HG02970 (cell line): ENCODE data around the gene REEP1.

Experiments
- ATAC-seq: cut with Tn5 transposase; IDR thresholded peaks from one replicate; pipeline ENCODE4 v1.9.1; 2021; ENCODE audit warnings: mild to moderate bottlenecking, moderate library complexity, moderate number of reproducible peaks; ENCODE audit not compliant: unreplicated experiment, low FRiP score

REEP1 gene

DNA sequence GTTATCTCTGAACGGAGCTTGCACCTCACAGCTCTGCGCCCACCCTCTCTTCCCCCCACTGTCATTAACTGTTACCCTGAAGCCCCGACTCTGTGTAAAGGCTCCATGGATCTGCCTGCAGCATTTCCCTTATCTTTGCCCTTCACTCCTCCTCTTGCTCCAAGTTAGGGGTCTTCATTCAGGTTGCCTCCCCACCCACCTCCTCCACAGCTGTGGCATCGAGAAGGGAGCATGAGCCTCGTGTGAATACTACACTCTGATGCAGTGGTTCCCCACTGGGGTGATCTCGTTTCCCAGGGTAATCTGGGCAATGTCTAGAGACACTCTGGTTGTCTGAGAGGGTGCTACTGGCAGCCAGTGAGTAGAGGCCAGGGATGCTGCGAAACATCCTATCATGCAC, 51.4 kb downstream of the REEP1 start:
- ATAC-seq = no peak

DNA sequence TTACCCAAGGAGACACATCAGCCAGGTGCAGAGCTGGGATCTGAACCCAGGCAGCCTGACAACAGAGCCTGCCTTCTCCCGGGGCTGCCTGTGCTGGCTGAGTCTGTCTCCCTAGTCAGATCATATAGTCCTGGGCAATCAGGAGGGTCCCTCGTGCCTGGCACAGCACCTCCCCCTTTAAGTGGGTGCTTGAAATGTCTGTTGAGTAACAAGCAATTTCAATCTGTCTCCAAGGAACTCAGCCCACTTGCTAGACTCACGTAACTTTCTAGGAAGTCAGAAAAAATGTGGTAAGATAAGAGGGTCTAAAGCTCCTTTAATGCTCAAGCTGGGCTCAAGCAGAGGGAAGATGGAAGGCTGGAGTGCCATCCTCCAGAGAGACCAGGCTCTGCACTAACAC, 51.9 kb downstream of the REEP1 start:
- no peak for ATAC-seq

DNA sequence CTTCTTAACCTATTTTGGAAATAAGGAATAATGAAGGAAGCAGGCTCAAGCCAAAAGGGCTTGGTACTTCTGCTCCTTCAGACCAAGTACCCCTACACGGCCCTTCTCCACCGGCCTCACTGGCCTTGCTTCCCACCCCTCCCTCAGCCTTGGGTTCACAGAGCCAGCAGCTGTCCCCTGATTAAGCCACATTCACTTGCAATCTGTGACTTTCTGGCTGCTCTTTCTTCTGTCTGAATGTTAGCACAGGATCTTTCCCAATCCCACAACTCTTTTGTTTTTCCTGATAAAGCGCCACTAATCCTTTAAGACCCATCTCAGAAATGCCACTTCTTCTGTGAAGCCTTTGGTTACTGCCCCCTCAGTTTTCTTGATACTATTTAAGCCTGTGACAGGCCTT, 52.4 kb downstream of the REEP1 start:
- no peak for ATAC-seq

DNA sequence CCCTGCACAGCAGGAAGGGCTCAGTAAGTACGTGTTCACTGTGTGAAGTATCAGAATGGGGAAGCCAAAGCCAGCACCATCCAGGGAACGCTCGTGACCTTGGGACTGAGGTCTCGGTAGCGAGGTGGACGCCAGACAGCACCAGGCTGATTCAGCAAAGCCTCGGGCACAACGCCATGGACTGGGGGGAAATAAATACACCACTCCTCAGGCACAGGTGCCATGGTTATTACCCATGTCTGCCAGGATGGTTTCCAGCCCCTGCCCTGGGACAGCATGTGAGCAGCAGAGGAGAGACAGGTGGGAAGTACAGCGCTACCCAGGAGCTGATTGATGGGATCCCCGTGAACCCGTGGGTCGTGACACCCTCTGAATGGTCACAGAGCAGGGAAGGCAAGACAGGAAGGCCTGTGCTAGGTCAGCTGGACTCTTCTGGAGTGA, 53.0 kb downstream of the REEP1 start:
- no peak for ATAC-seq

DNA sequence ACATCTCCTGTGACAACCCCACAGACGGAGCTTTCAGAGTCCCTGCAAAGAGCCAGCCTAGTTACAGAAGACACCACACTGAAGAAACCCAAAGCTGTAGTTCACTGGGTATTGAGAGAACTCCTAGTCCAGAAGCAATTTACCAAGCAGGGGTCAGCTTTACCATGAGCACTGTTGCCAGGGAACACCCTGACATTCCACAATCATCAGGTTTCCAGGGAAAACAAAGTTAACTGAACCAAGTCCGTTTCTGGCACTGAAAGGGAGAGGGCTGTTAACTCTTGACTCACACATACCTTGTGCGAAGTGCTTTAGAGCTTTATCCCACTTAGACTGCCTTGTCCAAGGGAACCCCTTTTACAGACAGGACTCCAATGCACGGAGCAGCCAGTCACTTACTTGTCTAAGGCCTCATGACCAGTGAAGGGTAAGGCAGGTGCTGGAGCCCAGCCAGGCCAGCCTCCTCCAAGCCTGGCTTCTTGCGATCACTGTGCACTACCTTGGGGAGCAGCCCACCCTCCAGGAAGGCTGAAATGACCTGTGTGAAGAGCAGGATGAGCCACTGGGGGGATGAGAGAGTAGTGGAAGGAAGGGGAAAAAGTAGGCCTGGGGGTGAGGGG, 53.9 kb downstream of the REEP1 start:
- no peak for ATAC-seq

DNA sequence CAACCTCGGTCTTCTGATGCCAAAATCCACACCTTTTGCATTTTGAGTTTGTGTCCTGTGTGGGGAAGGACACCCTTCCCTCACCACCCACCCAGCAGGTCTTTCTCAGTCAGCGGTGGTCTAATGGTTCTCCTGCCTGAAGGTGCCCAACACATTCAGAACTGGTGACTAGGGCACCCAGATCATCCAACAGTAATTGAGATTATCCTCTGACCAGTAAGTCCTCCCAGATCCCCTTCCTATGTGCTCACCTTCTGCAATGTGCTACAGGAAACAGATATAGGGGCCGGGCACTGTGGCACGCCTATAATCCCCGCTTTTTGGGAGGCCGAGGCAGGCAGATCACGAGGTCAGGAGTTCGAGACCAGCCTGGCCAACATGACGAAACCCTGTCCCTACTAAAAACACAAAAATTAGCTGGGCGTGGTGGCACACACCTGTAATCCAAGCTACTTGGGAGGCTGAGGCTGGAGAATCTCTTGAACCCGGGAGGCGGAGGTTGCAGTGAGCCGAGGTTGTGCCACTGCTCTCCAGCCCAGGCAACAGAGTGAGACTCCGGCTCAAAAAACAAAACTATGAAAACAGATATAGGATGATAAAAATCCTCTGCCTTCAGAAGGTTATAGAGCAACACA, 56.2 kb downstream of the REEP1 start:
- no peak for ATAC-seq

DNA sequence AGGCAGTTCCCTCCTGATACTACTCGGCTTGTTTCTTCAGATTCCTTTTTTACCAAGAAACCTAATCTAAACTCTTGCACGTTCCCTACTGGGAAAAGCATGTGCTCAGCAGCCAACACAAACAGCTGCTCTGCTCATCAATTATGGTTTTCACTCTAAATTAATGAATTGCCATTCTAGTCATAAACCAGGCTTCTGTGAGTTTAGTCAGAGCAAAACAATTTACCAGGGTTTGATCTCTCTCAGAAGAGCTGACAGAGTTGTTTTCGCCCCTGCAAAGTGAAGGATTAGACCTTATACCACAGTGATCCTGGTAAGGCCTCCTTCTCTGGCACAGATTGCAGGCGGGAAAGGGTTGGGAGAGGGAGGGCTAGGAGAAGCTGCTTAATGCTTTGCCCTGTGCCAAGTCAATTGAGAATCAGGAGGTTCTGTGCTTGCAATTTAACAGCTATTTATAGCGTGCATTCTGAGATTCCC, 57.2 kb downstream of the REEP1 start:
- ATAC-seq = no peak

DNA sequence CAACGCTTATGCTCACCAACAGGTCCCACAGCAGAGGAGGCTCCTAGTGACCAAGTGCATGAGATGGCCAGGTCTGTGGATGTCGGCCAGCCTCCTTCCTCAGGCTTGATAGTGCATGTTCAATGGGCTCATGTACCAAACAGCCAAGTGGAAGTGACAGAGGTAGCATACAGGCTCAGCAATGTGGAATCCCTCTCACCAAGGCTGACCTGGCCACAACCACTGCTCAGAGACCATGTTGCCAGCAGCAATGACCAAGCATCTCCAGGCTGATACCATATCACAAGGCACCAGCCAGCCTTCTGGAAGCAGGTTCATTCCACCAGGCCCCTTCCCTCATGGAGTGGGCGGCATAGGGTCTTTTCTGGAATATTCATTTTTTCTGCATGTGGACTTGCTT, 61.5 kb downstream of the REEP1 start:
- ATAC-seq = no peak

DNA sequence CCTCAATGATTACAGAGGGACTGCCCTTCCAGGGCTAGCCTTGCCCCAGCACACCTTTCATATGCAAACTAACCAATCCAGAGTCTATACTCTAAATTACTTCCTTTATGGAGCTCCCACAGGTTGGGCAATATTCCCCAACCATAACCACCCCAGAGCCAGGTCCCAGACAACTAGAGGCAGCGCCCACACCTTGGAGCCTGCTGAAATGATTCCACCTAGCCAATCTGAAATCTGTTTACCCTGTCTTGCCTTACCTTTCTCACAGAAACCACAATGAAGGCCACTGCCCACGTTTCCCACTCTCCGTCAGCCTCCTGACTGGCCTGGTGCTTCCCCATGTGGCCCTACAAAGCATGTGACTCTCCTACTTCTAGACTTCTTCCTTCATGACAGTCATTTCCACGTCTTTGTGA, 62.0 kb downstream of the REEP1 start:
- no peak for ATAC-seq

DNA sequence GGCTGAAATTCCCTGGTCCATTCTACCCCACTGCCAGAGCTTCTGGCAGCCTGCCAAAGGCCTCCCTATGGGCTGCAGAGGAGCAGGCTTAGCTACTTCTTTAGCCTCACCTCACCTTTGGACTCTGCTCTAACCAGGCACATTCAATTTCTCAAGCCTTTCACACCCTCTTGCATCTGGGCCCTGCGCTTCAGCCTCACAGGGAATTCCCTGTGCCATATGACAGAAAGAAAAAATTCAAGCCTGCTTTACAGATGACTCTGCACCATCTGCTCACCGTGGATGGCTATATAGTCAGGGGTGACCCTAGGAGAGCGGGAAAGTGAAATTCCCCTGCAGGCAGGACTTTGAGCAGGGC, 62.5 kb downstream of the REEP1 start:
- ATAC-seq = no peak

DNA sequence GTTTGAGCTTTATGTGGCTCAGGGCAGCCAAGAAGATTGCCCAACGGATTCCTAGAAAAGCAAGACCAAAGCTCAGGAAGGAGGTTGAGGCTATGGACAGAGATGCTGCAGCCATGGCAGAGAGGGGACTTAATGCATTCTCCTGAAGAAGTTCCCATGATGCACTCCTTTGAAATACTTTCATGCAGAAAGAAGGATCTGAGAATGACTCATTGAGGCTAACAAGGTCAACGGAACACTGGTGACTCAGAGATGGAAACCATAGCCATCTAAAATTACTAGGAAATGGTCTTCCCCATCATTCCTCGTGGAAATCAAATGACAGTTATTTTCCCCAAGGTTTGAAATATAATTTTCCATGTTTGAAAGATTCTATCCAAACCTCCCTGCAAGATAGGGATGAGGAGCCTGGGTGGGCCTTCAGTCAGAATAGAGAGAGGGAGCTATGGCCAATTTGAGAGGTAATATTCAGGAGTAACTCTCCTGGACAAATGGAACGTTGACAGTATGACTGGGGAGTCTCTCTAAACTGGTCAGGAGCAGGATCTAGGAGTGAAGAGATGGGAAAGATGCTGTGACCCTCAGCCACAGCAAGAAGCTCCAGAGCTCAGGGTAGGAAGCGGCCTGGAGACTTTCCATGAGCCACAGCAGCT, 63.0 kb downstream of the REEP1 start:
- ATAC-seq = no peak

DNA sequence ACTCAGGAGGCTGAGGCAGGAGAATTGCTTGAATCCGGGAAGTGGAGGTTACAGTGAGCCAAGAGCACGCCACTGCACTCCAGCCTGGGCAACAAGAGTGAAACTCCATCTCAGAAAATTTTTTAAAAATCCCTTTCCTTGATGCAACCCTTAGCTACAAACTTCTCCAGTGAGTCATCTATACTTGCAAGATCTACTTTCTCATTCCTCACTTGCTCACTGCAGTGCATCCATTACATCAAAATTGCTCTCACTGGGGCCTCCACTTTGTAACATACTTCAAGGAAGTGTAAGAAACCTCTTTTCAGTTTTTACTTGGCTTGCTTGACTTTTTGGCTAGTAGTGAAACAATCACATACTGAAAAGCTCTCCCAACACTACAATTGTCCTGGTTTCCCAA, 65.3 kb downstream of the REEP1 start:
- ATAC-seq = no peak

DNA sequence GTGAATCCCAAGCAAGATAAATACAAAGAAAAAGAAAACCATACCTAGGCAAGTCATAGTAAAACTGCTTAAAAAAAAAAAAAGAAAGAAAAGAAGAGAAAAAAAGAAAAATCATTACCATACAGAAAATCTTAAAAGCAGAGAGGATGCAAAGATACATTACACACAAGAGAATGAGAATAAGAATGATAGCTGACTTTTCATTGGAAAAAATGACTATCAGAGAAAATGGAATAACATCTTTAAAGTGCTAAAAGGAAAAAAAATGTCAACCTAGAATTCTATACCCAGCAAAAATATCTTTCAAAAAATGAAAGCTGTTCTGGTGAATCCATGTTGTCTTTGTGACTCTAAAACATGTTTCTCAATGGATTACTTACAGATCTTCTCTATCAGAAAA, 66.2 kb downstream of the REEP1 start:
- no peak for ATAC-seq

DNA sequence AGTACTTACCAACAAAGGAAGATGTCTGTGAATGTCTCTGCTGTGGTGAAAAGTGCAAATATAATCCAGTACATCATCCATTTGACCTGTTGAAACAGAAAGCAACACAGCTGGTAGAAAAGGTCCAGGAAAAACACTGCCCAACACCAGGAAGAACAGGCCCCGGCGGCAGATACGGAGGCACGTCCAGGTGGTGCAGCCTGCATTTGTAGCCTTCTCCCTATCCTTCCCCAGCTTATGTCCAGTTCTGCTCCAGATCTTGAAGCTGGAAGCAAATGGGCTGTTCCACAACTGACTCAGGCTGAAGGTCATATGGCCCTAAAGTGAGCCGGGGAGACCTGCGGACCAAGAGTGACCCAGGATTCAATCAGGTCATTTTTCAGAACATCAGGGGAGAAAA, 73.5 kb downstream of the REEP1 start:
- ATAC-seq = no peak

DNA sequence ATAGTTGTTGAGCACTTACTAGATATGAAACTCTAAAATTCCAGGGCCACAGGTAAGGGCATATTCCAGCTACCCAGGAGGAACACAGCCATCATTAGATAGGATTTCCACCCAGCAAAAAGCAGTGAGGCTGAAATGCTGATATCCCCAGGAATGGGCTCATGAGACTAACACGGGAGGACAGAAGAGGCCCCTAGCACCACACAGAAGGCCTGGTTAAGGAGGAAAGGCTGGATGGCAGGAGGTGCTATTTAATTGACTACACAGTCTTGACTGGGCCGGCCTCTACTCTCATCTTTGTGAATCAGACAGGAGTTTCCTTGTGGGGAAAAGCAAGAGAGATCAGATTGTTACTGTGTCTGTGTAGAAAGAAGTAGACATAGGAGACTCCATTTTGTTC, 76.4 kb downstream of the REEP1 start:
- no peak for ATAC-seq

DNA sequence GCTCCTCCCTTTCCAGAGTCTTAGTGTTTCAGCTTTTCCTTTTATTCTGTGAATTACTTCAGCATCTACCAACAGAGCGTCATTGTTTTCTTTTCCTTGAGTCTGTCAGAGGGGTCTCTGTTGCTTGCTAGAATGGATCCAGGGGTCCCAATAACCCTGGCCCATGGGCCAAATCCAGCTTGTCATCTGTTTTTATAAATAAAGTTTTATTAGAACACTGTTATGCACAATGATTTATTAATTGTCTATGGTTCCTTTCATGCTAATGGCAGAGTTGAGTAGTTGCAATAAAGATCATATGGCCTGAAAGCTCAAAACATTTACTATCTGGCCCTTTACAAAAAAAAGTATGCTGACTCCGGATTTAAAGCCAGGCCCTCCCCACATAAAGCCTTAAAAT, 79.3 kb downstream of the REEP1 start:
- ATAC-seq = no peak

DNA sequence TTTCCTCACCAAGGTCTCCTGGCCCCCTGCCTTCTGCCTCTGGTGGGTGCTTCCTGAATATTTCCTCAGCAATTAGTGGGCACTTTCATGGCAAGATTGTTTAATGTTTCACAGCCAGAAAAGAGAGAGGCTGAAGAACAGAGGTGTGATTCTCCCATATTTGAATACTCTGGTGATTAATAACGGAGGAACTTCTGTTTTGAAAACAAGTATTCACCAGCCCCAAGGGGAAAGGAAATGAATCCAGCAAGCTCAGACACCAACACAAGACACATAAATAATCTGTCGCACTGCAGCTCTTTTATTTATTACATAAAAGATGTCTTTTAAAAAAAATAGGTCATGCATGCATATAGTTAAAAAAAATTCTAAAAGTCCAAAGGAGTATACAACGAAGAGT, 80.4 kb downstream of the REEP1 start:
- ATAC-seq = no peak

DNA sequence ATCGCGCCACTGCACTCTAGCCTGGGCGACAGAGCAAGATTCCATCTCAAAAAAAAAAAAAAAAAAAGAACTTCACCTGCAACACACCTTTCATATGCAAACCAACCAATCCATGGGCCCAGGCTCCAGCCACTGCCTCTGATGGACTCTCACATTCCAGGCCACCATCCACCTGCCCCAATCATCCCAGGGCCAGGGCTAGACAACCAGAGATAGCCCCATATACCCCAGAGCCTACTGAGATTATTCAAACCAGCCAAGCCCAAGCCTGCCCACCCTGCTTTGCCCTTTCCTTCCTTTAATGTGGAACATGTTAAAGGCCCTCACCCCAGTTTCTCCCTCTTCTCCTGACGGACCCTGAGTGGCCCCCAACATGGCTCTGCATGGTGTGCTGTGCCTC, 81.1 kb downstream of the REEP1 start:
- no peak for ATAC-seq

DNA sequence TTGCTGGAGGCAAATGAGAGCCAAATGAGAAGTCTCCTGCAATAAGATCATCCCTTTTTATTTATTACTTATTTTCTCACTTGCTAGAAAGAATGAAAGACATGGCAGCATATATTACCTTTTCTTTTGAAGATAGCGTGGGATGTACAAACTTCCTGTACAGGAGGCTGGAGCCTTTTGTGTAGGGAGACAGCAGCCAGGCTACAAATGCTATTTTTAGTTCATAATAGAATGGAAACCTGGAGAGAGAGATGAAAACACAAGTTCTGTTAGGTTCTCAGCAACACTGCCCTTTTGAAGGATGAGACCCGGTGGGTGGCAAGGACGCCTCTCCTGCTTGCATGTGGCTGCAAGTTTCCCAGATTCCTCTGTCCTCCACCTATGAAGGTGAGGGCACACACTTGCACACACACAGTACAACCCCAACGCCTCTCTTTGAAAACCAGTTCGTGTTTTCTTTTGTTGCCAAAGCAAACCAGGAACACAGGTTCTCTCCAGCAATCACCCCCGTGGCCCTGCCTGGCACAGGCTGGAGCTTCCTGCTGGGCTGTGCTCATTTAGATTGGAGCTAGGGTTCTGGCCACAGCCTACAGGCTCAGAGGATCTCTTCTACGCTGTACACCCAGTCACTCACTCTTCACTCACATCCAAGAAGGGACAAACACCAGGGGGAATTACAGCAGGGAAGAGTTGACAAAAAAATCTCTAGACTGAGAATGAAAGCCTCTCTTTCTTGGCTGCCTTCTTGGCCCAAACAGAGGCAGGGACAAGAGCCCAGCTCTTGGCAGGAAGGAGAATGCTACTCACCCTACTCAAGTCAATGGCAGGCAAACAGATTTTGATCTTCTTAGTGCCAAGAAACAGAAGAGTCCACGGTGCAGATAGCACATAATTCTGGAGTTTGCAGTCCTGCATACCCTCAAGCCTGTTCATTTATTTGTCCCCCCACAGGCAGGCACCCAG, 82.6 kb downstream of the REEP1 start:
- ATAC-seq = no peak

DNA sequence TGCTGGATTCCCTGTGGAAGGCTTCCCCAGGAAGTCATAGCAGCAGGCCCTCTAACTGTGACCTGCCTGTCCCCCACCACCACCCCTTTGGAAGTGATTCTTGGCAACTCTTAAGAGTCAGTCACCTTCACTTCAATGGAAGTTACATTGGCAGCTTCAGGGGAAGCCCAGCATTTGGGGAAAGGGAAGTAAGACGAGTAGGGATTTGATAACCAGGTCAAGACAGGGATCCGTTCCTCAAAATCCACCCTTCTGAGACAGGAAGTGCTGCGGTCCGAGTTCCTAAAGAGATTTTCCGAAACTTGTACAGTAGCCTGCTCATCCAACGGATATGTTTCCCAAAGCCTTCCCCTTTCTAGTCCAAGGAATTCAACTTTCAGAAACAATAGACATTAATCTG, 84.0 kb downstream of the REEP1 start:
- ATAC-seq = no peak

DNA sequence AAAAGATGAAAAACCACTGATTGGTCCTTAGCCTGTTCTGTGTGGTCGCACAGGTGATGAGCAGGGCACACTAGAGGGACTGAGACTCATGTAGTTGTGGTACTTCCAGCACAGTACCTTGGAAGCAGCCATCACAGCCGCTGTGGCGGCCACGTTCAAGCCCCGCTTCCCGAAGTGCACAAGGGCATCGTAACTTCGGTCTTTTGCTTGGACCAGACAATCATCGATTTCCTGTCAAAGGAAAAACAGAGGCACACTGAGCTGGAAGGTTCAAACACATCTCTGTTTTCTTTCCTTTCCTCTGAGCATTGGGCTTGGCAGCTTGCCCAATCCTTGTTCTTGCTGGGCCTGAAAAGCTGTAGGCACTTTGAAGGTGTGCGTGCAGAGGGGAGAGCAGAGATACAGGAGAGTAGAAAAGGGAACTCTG, 85.6 kb downstream of the REEP1 start:
- no peak for ATAC-seq
